Natural killer cell (primary cell): ENCODE data around the gene SEC22C. TPM values are rescaled to one million over a fixed set of nuclear protein-coding genes. Genes with fewer than 3 reads are reported as not detected.

Source experiments
- ATAC-seq, 3 donors: fragments of 150-1000 bp in 2 of 3; fragments of 200-7000 bp in 1 of 3; cut with Tn5 transposase; 1 replicate in 1 of 3; 2 replicates in 2 of 3; pipeline ENCODE4 v1.10.0; 2021; ENCODE audit warnings: mild to moderate bottlenecking in 2 of 3, moderate library complexity in 2 of 3
- DNase-seq, 2 donors: peaks; one replicate each; pipeline versions ENCODE4 v3.0.0 to v3.0.0-alpha.2; 2013 to 2021; ENCODE audit warnings: mixed read lengths in 1 of 2
- H3K27ac ChIP-seq: one replicate; pipeline ENCODE4 v1.5.1; 2013; ENCODE audit warnings: mild to moderate bottlenecking, low read length
- H3K27me3 ChIP-seq: one replicate; pipeline ENCODE4 v1.6.1; 2013; ENCODE audit warnings: low read length; ENCODE audit not compliant: control insufficient read depth, insufficient read depth
- H3K36me3 ChIP-seq: one replicate; pipeline ENCODE4 v1.6.1; 2013; ENCODE audit warnings: low read length; ENCODE audit not compliant: control insufficient read depth, insufficient read depth
- H3K4me1 ChIP-seq: one replicate; pipeline ENCODE4 v1.6.1; 2013; ENCODE audit warnings: low read length; ENCODE audit not compliant: control insufficient read depth, insufficient read depth
- H3K4me3 ChIP-seq: one replicate; pipeline ENCODE4 v1.5.1; 2013; ENCODE audit warnings: low read length
- H3K9me3 ChIP-seq: one replicate; pipeline ENCODE4 v1.6.1; 2013; ENCODE audit warnings: low read length; ENCODE audit not compliant: control insufficient read depth, insufficient read depth
- H3K27ac Mint-ChIP-seq, 2 donors: one replicate each; pipeline ENCODE4 v1.8.0; 2022; ENCODE audit warnings: mild to moderate bottlenecking in 2 of 2, mixed read lengths in 2 of 2, moderate library complexity in 1 of 2
- H3K27me3 Mint-ChIP-seq, 2 donors: one replicate each; pipeline ENCODE4 v1.8.0; 2022; ENCODE audit warnings: low read depth in 2 of 2, mixed read lengths in 2 of 2
- H3K36me3 Mint-ChIP-seq: one replicate; pipeline ENCODE4 v1.8.0; 2022; ENCODE audit warnings: mixed read lengths
- H3K4me1 Mint-ChIP-seq, 2 donors: one replicate each; pipeline ENCODE4 v1.8.0; 2022; ENCODE audit warnings: mixed read lengths in 2 of 2
- H3K4me3 Mint-ChIP-seq: one replicate; pipeline ENCODE4 v1.8.0; 2022; ENCODE audit warnings: mild to moderate bottlenecking, moderate library complexity, mixed read lengths
- H3K9me3 Mint-ChIP-seq, 2 donors: one replicate each; pipeline ENCODE4 v1.8.0; 2022; ENCODE audit warnings: mixed read lengths in 2 of 2
- CTCF ChIP-seq: fragments of 200-600 bp; IDR thresholded peaks from one replicate; pipeline ENCODE4 v1.8.0; 2022; ENCODE audit warnings: antibody characterized with exemption
- WGBS: methylation state at CpG from one replicate; pipeline ENCODE4 v1.1.7; 2013; ENCODE audit warnings: missing lambda C conversion rate; ENCODE audit not compliant: insufficient coverage; 5-methylcytosine and 5-hydroxymethylcytosine counted together
- intact Hi-C: fragments of 100-400 bp; cut with micrococcal nuclease; formaldehyde crosslinking; loops from one replicate; pipeline ENCODE4 v1.14.2; 2022
- total RNA-seq, 4 donors: library from RNA; stranded (reverse); fragments of 120-200 nt in 1 of 4; gene quantifications; one replicate each; pipeline versions ENCODE4 v1.2.3 to v1.2.4, GENCODE V29; 2013 to 2022

SEC22C gene
- total RNA-seq, 3 donors from 2014 or later (not counting 1 experiment from before 2014, with no cell fraction given) = 51.3 to 60.4 (median 55.9) TPM

- DNase-seq (no peak), ATAC-seq (no peak)
- Histone ChIP-seq H3K4me1 (peaks cover 45% of the 10 kb centered on the region), H3K27ac (no peak overlapping the region), H3K27me3 (no peaks in the 10 kb centered on the region), H3K9me3 (no peaks in the 10 kb centered on the region), H3K36me3 (no peaks in the 10 kb centered on the region), H3K4me3 (no peak overlapping the region)
- intact Hi-C loops = no loop called here
- no peak for TF ChIP-seq CTCF
- Mint-ChIP-seq H3K27ac (no peak overlapping the region), H3K36me3 (no peaks in the 10 kb centered on the region), H3K9me3 (peaks cover 0 to 3% of the 10 kb centered on the region in 2 donors), H3K27me3 (no peaks in the 10 kb centered on the region), H3K4me1 (peaks cover 5 to 28% of the 10 kb centered on the region in 2 donors), H3K4me3 (no peak overlapping the region)
- 82% methylated on average over 11 of the region's 11 CpGs for WGBS
Measured at GRCh38 chr3:42527368-42527917, 54.3 kb downstream of the SEC22C start.

- TF ChIP-seq CTCF = no peak
- H3K27me3 Mint-ChIP-seq = no peaks in the 10 kb centered on the region
- H3K36me3 Mint-ChIP-seq = no peaks in the 10 kb centered on the region
- no peak overlapping the region for H3K4me3 ChIP-seq
- H3K4me3 Mint-ChIP-seq = no peak overlapping the region
- intact Hi-C loops = no loop called here
- H3K36me3 ChIP-seq = no peaks in the 10 kb centered on the region
- H3K9me3 Mint-ChIP-seq = peaks cover 0 to 3% of the 10 kb centered on the region in 2 donors
- H3K27ac Mint-ChIP-seq = peak overlapping the region in 1 of 2 donors; percentile 2
- H3K4me1 ChIP-seq = peaks cover 45% of the 10 kb centered on the region
- peaks cover 5 to 28% of the 10 kb centered on the region in 2 donors for H3K4me1 Mint-ChIP-seq
- WGBS = 48% methylated on average over 15 of the region's 15 CpGs
- no peaks in the 10 kb centered on the region for H3K9me3 ChIP-seq
- H3K27ac ChIP-seq = no peak overlapping the region
- DNase-seq = peak in 1 of 2 donors; percentile 64
- ATAC-seq = no peak
- no peaks in the 10 kb centered on the region for H3K27me3 ChIP-seq
Measured at GRCh38 chr3:42526616-42527367, 55.0 kb downstream of the SEC22C start.

- H3K36me3 ChIP-seq = no peaks in the 10 kb centered on the region
- intact Hi-C loops = no loop called here
- no peaks in the 10 kb centered on the region for H3K9me3 ChIP-seq
- peaks cover 45% of the 10 kb centered on the region for H3K4me1 ChIP-seq
- Mint-ChIP-seq H3K9me3 (peaks cover 0 to 3% of the 10 kb centered on the region in 2 donors), H3K27me3 (no peaks in the 10 kb centered on the region), H3K27ac (no peak overlapping the region), H3K4me1 (peaks cover 5 to 28% of the 10 kb centered on the region in 2 donors), H3K36me3 (no peaks in the 10 kb centered on the region), H3K4me3 (no peak overlapping the region)
- H3K27ac ChIP-seq = no peak overlapping the region
- H3K4me3 ChIP-seq = no peak overlapping the region
- ATAC-seq (no peak), DNase-seq (no peak)
- no peaks in the 10 kb centered on the region for H3K27me3 ChIP-seq
- no peak for TF ChIP-seq CTCF
- 92% methylated on average over 13 of the region's 13 CpGs for WGBS
Measured at GRCh38 chr3:42525736-42526345, 55.9 kb downstream of the SEC22C start.
